Measurements from ENCODE around the gene ITPK1. TPM values are rescaled to one million over a fixed set of nuclear protein-coding genes. Genes with fewer than 3 reads are reported as not detected.

Gene ITPK1
- total RNA-seq, 1 donor from 2014 or later = 66.9 TPM

- no peaks in the 10 kb centered on the region for H3K9me3 Mint-ChIP-seq
- H3K4me3 Mint-ChIP-seq (ENCODE audit: low read depth) = no peak overlapping the region
- intact Hi-C loops (cut with micrococcal nuclease) = no loop called here
- DNase-seq (ENCODE audit: low spot score) = no peak
- no peaks in the 10 kb centered on the region for H3K36me3 Mint-ChIP-seq (ENCODE audit: low read depth)
- H3K27ac Mint-ChIP-seq = no peak overlapping the region
- no peaks in the 10 kb centered on the region for H3K27me3 Mint-ChIP-seq (ENCODE audit: low read depth)
- peaks cover 2% of the 10 kb centered on the region for H3K4me1 Mint-ChIP-seq (ENCODE audit: low read depth)
Measured at GRCh38 chr14:93004699-93005082, 111.0 kb downstream of the ITPK1 start.

GRCh38 chr14:93003945-93004698, 111.6 kb downstream of the ITPK1 start:
- Mint-ChIP-seq H3K9me3 (no peaks in the 10 kb centered on the region), H3K4me3 (ENCODE audit: low read depth) (no peak overlapping the region), H3K36me3 (ENCODE audit: low read depth) (no peaks in the 10 kb centered on the region), H3K27me3 (ENCODE audit: low read depth) (no peaks in the 10 kb centered on the region), H3K27ac (no peak overlapping the region), H3K4me1 (ENCODE audit: low read depth) (peaks cover 2% of the 10 kb centered on the region)
- DNase-seq (ENCODE audit: low spot score) = no peak
- intact Hi-C loops (cut with micrococcal nuclease) = no loop called here

- intact Hi-C loops (cut with micrococcal nuclease) = no loop called here
- H3K4me1 Mint-ChIP-seq (ENCODE audit: low read depth) = peaks cover 2% of the 10 kb centered on the region
- H3K27ac Mint-ChIP-seq = no peak overlapping the region
- no peak overlapping the region for H3K4me3 Mint-ChIP-seq (ENCODE audit: low read depth)
- H3K27me3 Mint-ChIP-seq (ENCODE audit: low read depth) = no peaks in the 10 kb centered on the region
- no peaks in the 10 kb centered on the region for H3K36me3 Mint-ChIP-seq (ENCODE audit: low read depth)
- no peak for DNase-seq (ENCODE audit: low spot score)
- H3K9me3 Mint-ChIP-seq = no peaks in the 10 kb centered on the region
Measured at GRCh38 chr14:93002851-93003298, 112.8 kb downstream of the ITPK1 start.

GRCh38 chr14:93002049-93002448, 113.7 kb downstream of the ITPK1 start:
- Mint-ChIP-seq H3K36me3 (ENCODE audit: low read depth) (no peaks in the 10 kb centered on the region), H3K4me3 (ENCODE audit: low read depth) (no peak overlapping the region), H3K27me3 (ENCODE audit: low read depth) (no peaks in the 10 kb centered on the region), H3K27ac (no peak overlapping the region), H3K4me1 (ENCODE audit: low read depth) (peaks cover 2% of the 10 kb centered on the region), H3K9me3 (no peaks in the 10 kb centered on the region)
- intact Hi-C loops (cut with micrococcal nuclease) = no loop called here
- no peak for DNase-seq (ENCODE audit: low spot score)

- no peaks in the 10 kb centered on the region for H3K36me3 Mint-ChIP-seq (ENCODE audit: low read depth)
- intact Hi-C loops (cut with micrococcal nuclease) = no loop called here
- H3K4me3 Mint-ChIP-seq (ENCODE audit: low read depth) = no peak overlapping the region
- no peaks in the 10 kb centered on the region for H3K27me3 Mint-ChIP-seq (ENCODE audit: low read depth)
- no peak overlapping the region for H3K27ac Mint-ChIP-seq
- no peak for DNase-seq (ENCODE audit: low spot score)
- peaks cover 2% of the 10 kb centered on the region for H3K4me1 Mint-ChIP-seq (ENCODE audit: low read depth)
- H3K9me3 Mint-ChIP-seq = no peaks in the 10 kb centered on the region
Measured at GRCh38 chr14:92998946-92999345, 116.8 kb downstream of the ITPK1 start.

- no peaks in the 10 kb centered on the region for H3K9me3 Mint-ChIP-seq
- intact Hi-C loops (cut with micrococcal nuclease) = no loop called here
- no peak for DNase-seq (ENCODE audit: low spot score)
- H3K36me3 Mint-ChIP-seq (ENCODE audit: low read depth) = peaks cover 3% of the 10 kb centered on the region
- no peak overlapping the region for H3K27ac Mint-ChIP-seq
- no peaks in the 10 kb centered on the region for H3K4me1 Mint-ChIP-seq (ENCODE audit: low read depth)
- H3K27me3 Mint-ChIP-seq (ENCODE audit: low read depth) = no peaks in the 10 kb centered on the region
- H3K4me3 Mint-ChIP-seq (ENCODE audit: low read depth) = no peak overlapping the region
Measured at GRCh38 chr14:92997343-92998061, 118.2 kb downstream of the ITPK1 start.

- no peak for DNase-seq (ENCODE audit: low spot score)
- no peaks in the 10 kb centered on the region for H3K4me1 Mint-ChIP-seq (ENCODE audit: low read depth)
- no peaks in the 10 kb centered on the region for H3K27me3 Mint-ChIP-seq (ENCODE audit: low read depth)
- intact Hi-C loops (cut with micrococcal nuclease) = no loop called here
- peaks cover 3% of the 10 kb centered on the region for H3K36me3 Mint-ChIP-seq (ENCODE audit: low read depth)
- H3K4me3 Mint-ChIP-seq (ENCODE audit: low read depth) = no peak overlapping the region
- H3K27ac Mint-ChIP-seq = no peak overlapping the region
- H3K9me3 Mint-ChIP-seq = no peaks in the 10 kb centered on the region
Measured at GRCh38 chr14:92995620-92996019, 120.1 kb downstream of the ITPK1 start.

GRCh38 chr14:92994942-92995341, 120.8 kb downstream of the ITPK1 start:
- Mint-ChIP-seq H3K9me3 (no peaks in the 10 kb centered on the region), H3K27ac (no peak overlapping the region), H3K4me1 (ENCODE audit: low read depth) (no peaks in the 10 kb centered on the region), H3K4me3 (ENCODE audit: low read depth) (no peak overlapping the region), H3K27me3 (ENCODE audit: low read depth) (no peaks in the 10 kb centered on the region), H3K36me3 (ENCODE audit: low read depth) (peaks cover 3% of the 10 kb centered on the region)
- intact Hi-C loops (cut with micrococcal nuclease) = no loop called here
- no peak for DNase-seq (ENCODE audit: low spot score)

GRCh38 chr14:92994131-92994676, 121.5 kb downstream of the ITPK1 start:
- intact Hi-C loops (cut with micrococcal nuclease) = no loop called here

GRCh38 chr14:92993302-92993701, 122.4 kb downstream of the ITPK1 start:
- no peaks in the 10 kb centered on the region for H3K27me3 Mint-ChIP-seq (ENCODE audit: low read depth)
- H3K36me3 Mint-ChIP-seq (ENCODE audit: low read depth) = peaks cover 3% of the 10 kb centered on the region
- H3K9me3 Mint-ChIP-seq = no peaks in the 10 kb centered on the region
- intact Hi-C loops (cut with micrococcal nuclease) = no loop called here
- no peak for DNase-seq (ENCODE audit: low spot score)
- H3K4me1 Mint-ChIP-seq (ENCODE audit: low read depth) = no peaks in the 10 kb centered on the region
- no peak overlapping the region for H3K4me3 Mint-ChIP-seq (ENCODE audit: low read depth)
- H3K27ac Mint-ChIP-seq = no peak overlapping the region

More at GRCh38 chr14:92994131-92994676, 121.5 kb downstream of the ITPK1 start:
- no peaks in the 10 kb centered on the region for H3K9me3 Mint-ChIP-seq
- H3K4me3 Mint-ChIP-seq (ENCODE audit: low read depth) = no peak overlapping the region
- no peaks in the 10 kb centered on the region for H3K27me3 Mint-ChIP-seq (ENCODE audit: low read depth)
- H3K27ac Mint-ChIP-seq = no peak overlapping the region
- no peaks in the 10 kb centered on the region for H3K4me1 Mint-ChIP-seq (ENCODE audit: low read depth)
- no peak for DNase-seq (ENCODE audit: low spot score)
- peaks cover 3% of the 10 kb centered on the region for H3K36me3 Mint-ChIP-seq (ENCODE audit: low read depth)

- intact Hi-C loops (cut with micrococcal nuclease) = no loop called here
- Mint-ChIP-seq H3K9me3 (no peaks in the 10 kb centered on the region), H3K4me3 (ENCODE audit: low read depth) (no peak overlapping the region), H3K4me1 (ENCODE audit: low read depth) (no peaks in the 10 kb centered on the region), H3K36me3 (ENCODE audit: low read depth) (peaks cover 3% of the 10 kb centered on the region), H3K27me3 (ENCODE audit: low read depth) (no peaks in the 10 kb centered on the region), H3K27ac (no peak overlapping the region)
- DNase-seq (ENCODE audit: low spot score) = no peak
Measured at GRCh38 chr14:92991536-92991935, 124.2 kb downstream of the ITPK1 start.

- Mint-ChIP-seq H3K4me1 (ENCODE audit: low read depth) (no peaks in the 10 kb centered on the region), H3K4me3 (ENCODE audit: low read depth) (no peak overlapping the region), H3K27ac (no peak overlapping the region), H3K36me3 (ENCODE audit: low read depth) (peaks cover 3% of the 10 kb centered on the region), H3K9me3 (no peaks in the 10 kb centered on the region), H3K27me3 (ENCODE audit: low read depth) (no peaks in the 10 kb centered on the region)
- intact Hi-C loops (cut with micrococcal nuclease) = no loop called here
- DNase-seq (ENCODE audit: low spot score) = no peak
Measured at GRCh38 chr14:92990456-92991430, 125.0 kb downstream of the ITPK1 start.

All from activated T-helper 2 cell treated with anti-CD3 and anti-CD28 coated beads, Interferon-gamma antibody, Interleukin-2, Interleukin-4, amounts not matched to agents 10 μg/mL and 5 μg/mL and 100 μg/mL, durations not matched to agents 14 hours and 24 hours and 36 hours (primary cell).